ENCODE results near the gene S100A4.

S100A4 gene

GRCh38 chr1:153572569-153573015 lies 27.0 kb upstream of the S100A4 start:
- peak; percentile 78 for DNase-seq (ENCODE audit: low spot score)
- TF ChIP-seq, protein P1, sequence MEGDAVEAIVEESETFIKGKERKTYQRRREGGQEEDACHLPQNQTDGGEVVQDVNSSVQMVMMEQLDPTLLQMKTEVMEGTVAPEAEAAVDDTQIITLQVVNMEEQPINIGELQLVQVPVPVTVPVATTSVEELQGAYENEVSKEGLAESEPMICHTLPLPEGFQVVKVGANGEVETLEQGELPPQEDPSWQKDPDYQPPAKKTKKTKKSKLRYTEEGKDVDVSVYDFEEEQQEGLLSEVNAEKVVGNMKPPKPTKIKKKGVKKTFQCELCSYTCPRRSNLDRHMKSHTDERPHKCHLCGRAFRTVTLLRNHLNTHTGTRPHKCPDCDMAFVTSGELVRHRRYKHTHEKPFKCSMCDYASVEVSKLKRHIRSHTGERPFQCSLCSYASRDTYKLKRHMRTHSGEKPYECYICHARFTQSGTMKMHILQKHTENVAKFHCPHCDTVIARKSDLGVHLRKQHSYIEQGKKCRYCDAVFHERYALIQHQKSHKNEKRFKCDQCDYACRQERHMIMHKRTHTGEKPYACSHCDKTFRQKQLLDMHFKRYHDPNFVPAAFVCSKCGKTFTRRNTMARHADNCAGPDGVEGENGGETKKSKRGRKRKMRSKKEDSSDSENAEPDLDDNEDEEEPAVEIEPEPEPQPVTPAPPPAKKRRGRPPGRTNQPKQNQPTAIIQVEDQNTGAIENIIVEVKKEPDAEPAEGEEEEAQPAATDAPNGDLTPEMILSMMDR (IDR thresholded peaks at IDR 0.05; ENCODE audit: extremely low read depth, missing control alignments) = peak; percentile 89

GRCh38 chr1:153571706-153572105 lies 26.1 kb upstream of the S100A4 start:
- TF ChIP-seq, protein P1 (IDR thresholded peaks at IDR 0.05; ENCODE audit: extremely low read depth, missing control alignments) = no peak
- DNase-seq (ENCODE audit: low spot score) = no peak

GRCh38 chr1:153570874-153571273 lies 25.3 kb upstream of the S100A4 start:
- TF ChIP-seq, protein P1 (IDR thresholded peaks at IDR 0.05; ENCODE audit: extremely low read depth, missing control alignments) = no peak
- no peak for DNase-seq (ENCODE audit: low spot score)

DNA sequence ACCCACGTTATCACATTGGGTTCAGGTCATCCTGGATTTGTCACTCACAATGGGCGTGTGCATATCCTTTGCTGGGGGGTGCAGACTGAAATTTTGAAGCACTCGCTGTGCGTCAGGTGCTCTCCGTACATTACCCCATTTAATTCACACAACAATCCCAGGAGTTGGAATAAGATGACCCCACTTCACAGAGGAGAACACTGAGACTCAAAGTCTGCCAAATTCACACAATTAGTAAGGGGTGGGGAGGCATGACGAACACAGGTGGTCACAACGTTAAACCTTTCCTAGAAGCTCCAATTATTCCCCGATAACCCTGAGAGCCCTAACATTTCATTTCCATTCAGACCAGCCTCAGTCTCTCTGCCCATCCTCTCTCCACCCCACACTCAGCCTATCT lies 23.9 kb upstream of the S100A4 start:
- TF ChIP-seq, protein P1 (IDR thresholded peaks at IDR 0.05; ENCODE audit: extremely low read depth, missing control alignments) = no peak
- no peak for DNase-seq (ENCODE audit: low spot score)

- TF ChIP-seq, protein P1 (IDR thresholded peaks at IDR 0.05; ENCODE audit: extremely low read depth, missing control alignments) = peak; percentile 97
- peak; percentile 86 for DNase-seq (ENCODE audit: low spot score)
These were observed 22.9 kb upstream of the S100A4 start for GRCh38 chr1:153568367-153569099.

DNA sequence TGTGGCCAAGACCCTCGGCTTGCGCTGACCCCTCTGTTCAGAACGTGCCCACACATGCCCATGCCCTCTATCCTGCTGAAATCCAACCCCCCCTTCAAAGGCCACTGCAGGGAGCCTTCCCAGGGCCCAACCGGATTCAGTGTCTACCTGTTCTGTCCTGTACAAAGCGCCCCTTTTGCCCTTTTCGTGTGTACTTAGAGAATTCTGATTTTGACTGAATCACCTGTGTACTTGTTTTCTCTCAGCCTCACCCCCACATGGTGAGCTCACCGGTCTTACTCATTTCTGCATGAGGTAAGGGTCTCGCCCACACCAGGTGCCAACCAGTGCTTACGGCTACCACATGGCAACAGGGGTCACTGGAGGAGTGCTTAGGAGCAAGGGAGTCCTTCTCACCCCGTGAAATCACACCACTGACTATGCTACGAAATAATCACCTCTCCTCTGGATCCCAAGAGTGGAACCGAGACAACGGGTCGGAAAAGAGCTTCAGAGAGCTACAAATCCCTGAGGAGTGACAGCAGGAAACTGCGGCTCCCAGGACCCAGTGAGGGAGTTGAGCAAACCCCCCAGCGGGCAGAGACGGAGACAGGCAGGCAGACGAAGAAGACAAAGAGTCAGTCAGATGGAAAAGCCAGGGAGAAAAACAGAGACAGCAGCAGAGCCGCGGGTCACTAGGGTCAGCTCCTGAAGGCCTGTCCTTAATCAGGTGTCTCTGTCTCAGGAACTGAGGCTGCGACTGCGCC lies 22.2 kb upstream of the S100A4 start:
- TF ChIP-seq, protein P1 (IDR thresholded peaks at IDR 0.05; ENCODE audit: extremely low read depth, missing control alignments) = no peak
- DNase-seq (ENCODE audit: low spot score) = no peak

Data from GM20000 (cell line).